Measurements from ENCODE around the gene WNT7A. TPM values are rescaled to one million over a fixed set of nuclear protein-coding genes. Genes with fewer than 3 reads are reported as not detected.

WNT7A gene
- total and polyA plus RNA-seq, 2 donors (not counting 1 experiment from before 2014, with no cell fraction given): not detected

DNA sequence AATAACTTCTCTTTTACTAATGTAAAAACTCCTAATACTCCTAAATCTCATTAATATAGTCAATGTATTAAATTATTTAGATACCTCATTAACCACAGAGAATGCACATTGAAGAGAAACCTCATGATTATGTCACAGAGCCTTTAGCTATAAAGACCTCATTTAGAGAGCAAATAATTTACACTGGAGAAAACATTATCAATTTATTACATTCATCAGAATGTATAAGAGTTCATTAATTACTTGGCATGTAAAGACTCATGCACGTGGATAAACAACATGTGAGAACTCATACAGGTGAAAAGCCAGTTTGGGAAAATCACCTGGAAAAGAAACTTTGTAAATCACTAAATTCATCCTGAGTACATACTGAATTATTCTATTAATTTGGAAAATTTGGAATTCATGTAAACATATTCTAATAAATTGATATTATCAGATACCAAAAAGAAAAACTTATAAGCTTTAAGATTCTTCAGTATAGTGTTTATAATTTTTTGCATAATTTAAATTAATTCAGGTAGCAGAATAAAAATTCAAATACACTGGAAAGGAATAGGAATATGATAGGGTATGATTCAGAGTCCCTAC, 22.9 kb upstream of the WNT7A start:
- ATAC-seq (ENCODE audit: low read depth) (no peak), DNase-seq (no peak)
- H3K4me1 ChIP-seq (ENCODE audit: control insufficient read depth in 2 of 2, insufficient read depth in 2 of 2, low read length in 2 of 2): no peaks in the 10 kb centered on the region
- peaks cover 0 to 13% (median 0%) of the 10 kb centered on the region in 4 experiments for H3K27me3 ChIP-seq (replicated peaks in 1 of 4; ENCODE audit: control extremely low read depth in 1 of 4, control insufficient read depth in 3 of 4, insufficient read depth in 4 of 4, low read length in 3 of 4)
- ChIA-PET CTCF (interaction anchor here (0.6 kb wide), 1 partner anchor 1018 kb away, joined by 3 read pairs; no protein-coding TSS in a partner anchor), POLR2A (no interaction called here)
- no peaks in the 10 kb centered on the region for H4K20me1 ChIP-seq (ENCODE audit: control insufficient read depth, insufficient read depth, low read length, poor library complexity, severe bottlenecking)
- H3K4me3 ChIP-seq (ENCODE audit: control extremely low read depth in 1 of 5, extremely low read depth in 1 of 5, insufficient read depth in 1 of 5, low read depth in 2 of 5, low read length in 4 of 5): no peak overlapping the region
- Mint-ChIP-seq H3K27me3 (peaks cover 60% of the 10 kb centered on the region), H3K9me3 (ENCODE audit: insufficient read depth) (peaks cover 21% of the 10 kb centered on the region), H3K27ac (no peak overlapping the region), H3K4me1 (no peaks in the 10 kb centered on the region), H3K4me3 (no peak overlapping the region)
- no peaks in the 10 kb centered on the region for H3K79me2 ChIP-seq (ENCODE audit: control insufficient read depth, insufficient read depth, low read length)
- H3K27ac ChIP-seq (ENCODE audit: low read length in 2 of 2): no peak overlapping the region
- no peak overlapping the region for H2AFZ ChIP-seq (ENCODE audit: insufficient read depth, low read depth, low read length, poor library complexity, severe bottlenecking)
- H3K9me3 ChIP-seq (ENCODE audit: control extremely low read depth in 1 of 3, control insufficient read depth in 2 of 3, insufficient read depth in 1 of 3, low read length in 2 of 3): peaks cover 5 to 60% (median 24%) of the 10 kb centered on the region in 3 donors
- WGBS (ENCODE audit: insufficient coverage): no CpG with 5 or more reads among the region's 1 CpG
- intact Hi-C loops (cut with micrococcal nuclease): no loop called here
- H3K36me3 ChIP-seq (replicated peaks in 1 of 2; ENCODE audit: control extremely low read depth in 1 of 2, control insufficient read depth in 1 of 2, extremely low read depth in 1 of 2, insufficient read depth in 2 of 2, low read length in 1 of 2): no peaks in the 10 kb centered on the region
- H3K4me2 ChIP-seq (replicated peaks; ENCODE audit: low read depth, low read length, poor library complexity, severe bottlenecking): no peak overlapping the region
- TF ChIP-seq, protein P1, sequence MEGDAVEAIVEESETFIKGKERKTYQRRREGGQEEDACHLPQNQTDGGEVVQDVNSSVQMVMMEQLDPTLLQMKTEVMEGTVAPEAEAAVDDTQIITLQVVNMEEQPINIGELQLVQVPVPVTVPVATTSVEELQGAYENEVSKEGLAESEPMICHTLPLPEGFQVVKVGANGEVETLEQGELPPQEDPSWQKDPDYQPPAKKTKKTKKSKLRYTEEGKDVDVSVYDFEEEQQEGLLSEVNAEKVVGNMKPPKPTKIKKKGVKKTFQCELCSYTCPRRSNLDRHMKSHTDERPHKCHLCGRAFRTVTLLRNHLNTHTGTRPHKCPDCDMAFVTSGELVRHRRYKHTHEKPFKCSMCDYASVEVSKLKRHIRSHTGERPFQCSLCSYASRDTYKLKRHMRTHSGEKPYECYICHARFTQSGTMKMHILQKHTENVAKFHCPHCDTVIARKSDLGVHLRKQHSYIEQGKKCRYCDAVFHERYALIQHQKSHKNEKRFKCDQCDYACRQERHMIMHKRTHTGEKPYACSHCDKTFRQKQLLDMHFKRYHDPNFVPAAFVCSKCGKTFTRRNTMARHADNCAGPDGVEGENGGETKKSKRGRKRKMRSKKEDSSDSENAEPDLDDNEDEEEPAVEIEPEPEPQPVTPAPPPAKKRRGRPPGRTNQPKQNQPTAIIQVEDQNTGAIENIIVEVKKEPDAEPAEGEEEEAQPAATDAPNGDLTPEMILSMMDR (IDR thresholded peaks at IDR 0.05): no peak
- no peak for TF ChIP-seq EZH2 (IDR thresholded peaks at IDR 0.05; ENCODE audit: borderline replicate concordance, insufficient read depth, low read depth, low read length, poor library complexity, severe bottlenecking)
- no peak overlapping the region for H3K9ac ChIP-seq (ENCODE audit: low read length)

DNA sequence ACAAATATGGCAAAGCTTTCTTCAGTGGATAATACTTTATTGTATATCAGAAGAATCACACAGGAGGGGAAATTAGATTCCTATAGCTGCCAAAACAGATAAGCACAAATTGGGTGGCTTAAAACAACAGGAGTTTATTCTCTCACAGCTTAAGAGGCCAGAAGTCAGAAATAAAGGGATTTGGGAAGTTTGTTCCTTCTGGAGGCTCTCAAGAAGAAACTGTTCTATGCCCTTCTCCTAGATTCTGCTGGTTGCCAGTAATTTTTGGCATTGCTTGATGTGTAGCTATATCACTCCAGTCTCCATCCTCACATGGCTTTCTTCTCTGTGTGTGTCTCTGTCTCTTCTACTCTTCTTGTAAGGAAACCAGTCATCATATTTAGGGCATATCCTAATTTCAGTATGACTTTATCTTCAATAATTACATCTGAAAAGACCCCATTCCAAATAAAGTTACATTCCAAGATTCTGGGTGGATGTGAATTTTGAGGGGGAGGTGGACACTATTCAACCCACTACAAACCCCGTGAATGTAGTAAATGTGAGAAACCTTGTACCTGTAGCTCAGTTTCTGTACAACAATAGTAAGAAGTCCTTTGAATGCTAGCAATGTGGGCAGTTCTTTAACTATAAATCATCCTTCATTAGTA, 22.2 kb upstream of the WNT7A start:
- CTCF ChIA-PET: interaction anchor here (0.6 to 1.2 kb wide), 2 partner anchors 566 to 1019 kb away, joined by 3 read pairs; no protein-coding TSS in a partner anchor
- Histone ChIP-seq H3K9me3 (ENCODE audit: control extremely low read depth in 1 of 3, control insufficient read depth in 2 of 3, insufficient read depth in 1 of 3, low read length in 2 of 3) (peaks cover 5 to 61% (median 23%) of the 10 kb centered on the region in 3 donors), H3K4me1 (ENCODE audit: control insufficient read depth in 2 of 2, insufficient read depth in 2 of 2, low read length in 2 of 2) (no peaks in the 10 kb centered on the region), H3K9ac (ENCODE audit: low read length) (no peak overlapping the region), H3K4me2 (replicated peaks; ENCODE audit: low read depth, low read length, poor library complexity, severe bottlenecking) (no peak overlapping the region), H3K36me3 (replicated peaks in 1 of 2; ENCODE audit: control extremely low read depth in 1 of 2, control insufficient read depth in 1 of 2, extremely low read depth in 1 of 2, insufficient read depth in 2 of 2, low read length in 1 of 2) (no peaks in the 10 kb centered on the region), H2AFZ (ENCODE audit: insufficient read depth, low read depth, low read length, poor library complexity, severe bottlenecking) (no peak overlapping the region), H3K4me3 (ENCODE audit: control extremely low read depth in 1 of 5, extremely low read depth in 1 of 5, insufficient read depth in 1 of 5, low read depth in 2 of 5, low read length in 4 of 5) (no peak overlapping the region), H4K20me1 (ENCODE audit: control insufficient read depth, insufficient read depth, low read length, poor library complexity, severe bottlenecking) (no peaks in the 10 kb centered on the region), H3K27ac (ENCODE audit: low read length in 2 of 2) (no peak overlapping the region), H3K79me2 (ENCODE audit: control insufficient read depth, insufficient read depth, low read length) (no peaks in the 10 kb centered on the region), H3K27me3 (replicated peaks in 1 of 4; ENCODE audit: control extremely low read depth in 1 of 4, control insufficient read depth in 3 of 4, insufficient read depth in 4 of 4, low read length in 3 of 4) (peaks cover 0 to 13% (median 0%) of the 10 kb centered on the region in 4 experiments)
- intact Hi-C loops (cut with micrococcal nuclease): no loop called here
- H3K27me3 Mint-ChIP-seq: peaks cover 59% of the 10 kb centered on the region
- H3K9me3 Mint-ChIP-seq (ENCODE audit: insufficient read depth): peaks cover 21% of the 10 kb centered on the region
- H3K27ac Mint-ChIP-seq: no peak overlapping the region
- H3K4me3 Mint-ChIP-seq: no peak overlapping the region
- POLR2A ChIA-PET: no interaction called here
- TF ChIP-seq, protein P1 (IDR thresholded peaks at IDR 0.05): no peak
- no peak for DNase-seq
- WGBS (ENCODE audit: insufficient coverage): no CpG with 5 or more reads among the region's 1 CpG
- H3K4me1 Mint-ChIP-seq: no peaks in the 10 kb centered on the region
- no peak for ATAC-seq (ENCODE audit: low read depth)

Data from B cell (primary cell).